H9 (cell line): ENCODE data around the gene RANBP3. TPM values are rescaled to one million over a fixed set of nuclear protein-coding genes. Genes with fewer than 3 reads are reported as not detected.

Experiments used
- DNase-seq: peaks from one replicate; pipeline ENCODE4 v3.0.0-alpha.2; 2017
- H2AFZ ChIP-seq: one replicate; pipeline ENCODE4 v1.6.1; 2013; ENCODE audit warnings: mild to moderate bottlenecking, low read length, control low read depth, moderate library complexity
- H2AK5ac ChIP-seq: 2 replicates; pipeline ENCODE4 v1.6.1; 2013; ENCODE audit warnings: low read length, control low read depth, mixed read lengths; ENCODE audit not compliant: insufficient read length
- H2BK120ac ChIP-seq: one replicate; pipeline ENCODE4 v1.6.1; 2013; ENCODE audit warnings: low read depth, mild to moderate bottlenecking, low read length, control low read depth, inconsistent platforms; ENCODE audit not compliant: poor library complexity, severe bottlenecking
- H2BK12ac ChIP-seq: 2 replicates; pipeline ENCODE4 v1.6.1; 2013; ENCODE audit warnings: low read length, control low read depth, mixed read lengths, low read depth; ENCODE audit not compliant: insufficient read length
- H2BK15ac ChIP-seq: 2 replicates; pipeline ENCODE4 v1.6.1; 2013; ENCODE audit warnings: low read depth, low read length, control low read depth
- H2BK20ac ChIP-seq: one replicate; pipeline ENCODE4 v1.6.1; 2013; ENCODE audit warnings: low read depth, mild to moderate bottlenecking, low read length, control low read depth, inconsistent platforms; ENCODE audit not compliant: poor library complexity, severe bottlenecking
- H2BK5ac ChIP-seq: 2 replicates; pipeline ENCODE4 v1.6.1; 2013; ENCODE audit warnings: low read length, control low read depth, mixed read lengths; ENCODE audit not compliant: insufficient read length
- H3K14ac ChIP-seq: 2 replicates; pipeline ENCODE4 v1.6.1; 2013; ENCODE audit warnings: low read length, control low read depth; ENCODE audit not compliant: insufficient read depth
- H3K18ac ChIP-seq: 2 replicates; pipeline ENCODE4 v1.6.1; 2013; ENCODE audit warnings: low read depth, mild to moderate bottlenecking, mixed read lengths, low read length, control low read depth; ENCODE audit not compliant: insufficient read length
- H3K23ac ChIP-seq: 2 replicates; pipeline ENCODE4 v1.6.1; 2013; ENCODE audit warnings: low read length, control low read depth, mixed read lengths, low read depth; ENCODE audit not compliant: insufficient read length
- H3K23me2 ChIP-seq: 2 replicates; pipeline ENCODE4 v1.6.1; 2013; ENCODE audit warnings: low read depth, mild to moderate bottlenecking, mixed read lengths, low read length, control low read depth; ENCODE audit not compliant: insufficient read length, poor library complexity, severe bottlenecking
- H3K27ac ChIP-seq: 2 replicates; pipeline ENCODE4 v1.5.1; 2013; ENCODE audit warnings: low read length, control low read depth, mixed read lengths, low read depth; ENCODE audit not compliant: insufficient read length
- H3K27me3 ChIP-seq: 2 replicates; pipeline ENCODE4 v1.6.1; 2013; ENCODE audit warnings: low read length, control low read depth, inconsistent platforms; ENCODE audit not compliant: insufficient read depth
- H3K4ac ChIP-seq: 2 replicates; pipeline ENCODE4 v1.6.1; 2013; ENCODE audit warnings: low read depth, mild to moderate bottlenecking, control low read depth, inconsistent platforms, low read length, moderate library complexity
- H3K4me1 ChIP-seq: 2 replicates; pipeline ENCODE4 v1.6.1; 2013; ENCODE audit warnings: low read length, control low read depth, inconsistent platforms; ENCODE audit not compliant: insufficient read depth
- H3K4me2 ChIP-seq: 2 replicates; pipeline ENCODE4 v1.6.1; 2013; ENCODE audit warnings: low read length, control low read depth, mixed read lengths; ENCODE audit not compliant: insufficient read length, insufficient read depth
- H3K56ac ChIP-seq: 2 replicates; pipeline ENCODE4 v1.6.1; 2013; ENCODE audit warnings: low read depth, mild to moderate bottlenecking, mixed read lengths, low read length, control low read depth; ENCODE audit not compliant: insufficient read length
- H3K79me1 ChIP-seq: 2 replicates; pipeline ENCODE4 v1.6.1; 2013; ENCODE audit warnings: low read depth, mild to moderate bottlenecking, moderate library complexity, low read length, control low read depth, inconsistent platforms; ENCODE audit not compliant: insufficient read depth, poor library complexity, severe bottlenecking
- H3K79me2 ChIP-seq: 2 replicates; pipeline ENCODE4 v1.6.1; 2013; ENCODE audit warnings: low read length, control low read depth, inconsistent platforms; ENCODE audit not compliant: insufficient read depth
- H3K9ac ChIP-seq: 2 replicates; pipeline ENCODE4 v1.6.1; 2013; ENCODE audit warnings: low read length, control low read depth, mixed read lengths; ENCODE audit not compliant: insufficient read length; ENCODE audit errors: extremely low read depth
- H3K9me3 ChIP-seq: one replicate; pipeline ENCODE4 v1.6.1; 2013; ENCODE audit warnings: low read depth, low read length, inconsistent platforms; ENCODE audit not compliant: control insufficient read depth
- H3T11ph ChIP-seq: one replicate; pipeline ENCODE4 v1.6.1; 2013; ENCODE audit warnings: mild to moderate bottlenecking, low read length, control low read depth, inconsistent platforms
- H4K20me1 ChIP-seq: one replicate; pipeline ENCODE4 v1.6.1; 2013; ENCODE audit not compliant: control insufficient read depth, insufficient read length, insufficient read depth
- H4K5ac ChIP-seq: 2 replicates; pipeline ENCODE4 v1.6.1; 2013; ENCODE audit warnings: low read depth, mild to moderate bottlenecking, mixed read lengths, low read length, control low read depth; ENCODE audit not compliant: insufficient read length
- H4K8ac ChIP-seq: replicated peaks from 2 replicates; pipeline ENCODE4 v1.6.1; 2013; ENCODE audit warnings: low read length, control low read depth, mixed read lengths, low read depth; ENCODE audit not compliant: insufficient read length
- H4K91ac ChIP-seq: 2 replicates; pipeline ENCODE4 v1.6.1; 2013; ENCODE audit warnings: low read depth, mild to moderate bottlenecking, moderate library complexity, mixed read lengths, low read length, control low read depth; ENCODE audit not compliant: insufficient read length
- H3K27ac Mint-ChIP-seq, 3 experiments: 2 replicates in 2 of 3; 3 replicates in 1 of 3; pipeline ENCODE4 v1.8.0; 2020 to 2021; ENCODE audit warnings: mixed read lengths in 3 of 3, mild to moderate bottlenecking in 1 of 3, moderate library complexity in 1 of 3
- H3K27me3 Mint-ChIP-seq: 2 replicates; pipeline ENCODE4 v1.8.0; 2021; ENCODE audit warnings: low read depth, mild to moderate bottlenecking, moderate library complexity, mixed read lengths
- H3K36me3 Mint-ChIP-seq, 3 experiments: 2 replicates in 2 of 3; 3 replicates in 1 of 3; pipeline ENCODE4 v1.8.0; 2020 to 2021; ENCODE audit warnings: low read depth in 3 of 3, mixed read lengths in 3 of 3; ENCODE audit not compliant: insufficient read depth in 1 of 3
- H3K4me1 Mint-ChIP-seq, 2 experiments: 2 replicates each; pipeline ENCODE4 v1.8.0; 2020; ENCODE audit warnings: mixed read lengths in 2 of 2
- H3K4me3 Mint-ChIP-seq, 2 experiments: 2 replicates in 1 of 2; 3 replicates in 1 of 2; pipeline ENCODE4 v1.8.0; 2020 to 2021; ENCODE audit warnings: mild to moderate bottlenecking in 2 of 2, mixed read lengths in 2 of 2, moderate library complexity in 1 of 2
- H3K9me3 Mint-ChIP-seq, 2 experiments: 2 replicates in 1 of 2; 3 replicates in 1 of 2; pipeline ENCODE4 v1.8.0; 2020; ENCODE audit warnings: mild to moderate bottlenecking in 2 of 2, mixed read lengths in 2 of 2, moderate library complexity in 1 of 2
- CTCF ChIP-seq: fragments of 200-600 bp; sonication (generic); conservative IDR thresholded peaks from 3 replicates; pipeline ENCODE4 v1.8.0; 2021; ENCODE audit warnings: antibody characterized with exemption, mild to moderate bottlenecking
- WGBS: extraction: QIAGEN DNeasy Blood & Tissue Kit; methylation state at CpG from one replicate; pipeline ENCODE4 v1.1.7; 2013; ENCODE audit warnings: missing lambda C conversion rate, low lambda C conversion rate, mixed read lengths; ENCODE audit not compliant: insufficient read length; ENCODE audit errors: extremely low coverage; 5-methylcytosine and 5-hydroxymethylcytosine counted together
- total RNA-seq: library from RNA; stranded (reverse); gene quantifications from 2 replicates; pipeline ENCODE4 v1.2.1, GENCODE V29; 2021

Gene RANBP3
- total RNA-seq, 1 experiment from 2014 or later: 86.5 TPM

GRCh38 chr19:5948752-5949564 lies 29.0 kb downstream of the RANBP3 start:
- Histone ChIP-seq H4K20me1 (no peaks in the 10 kb centered on the region), H3K79me2 (peaks cover 3% of the 10 kb centered on the region; the same call in 1 of the 2 replicates), H3K4me1 (peaks cover 26% of the 10 kb centered on the region), H4K5ac (no peak overlapping the region), H4K91ac (no peak overlapping the region), H2BK12ac (no peak overlapping the region), H3K27me3 (no peaks in the 10 kb centered on the region), H2BK5ac (no peak overlapping the region), H3K14ac (no peak overlapping the region), H3K4me2 (no peak overlapping the region), H3K79me1 (peaks cover 10% of the 10 kb centered on the region), H3K23me2 (no peaks in the 10 kb centered on the region), H3K56ac (no peak overlapping the region), H2BK120ac (no peak overlapping the region), H3K9ac (no peak overlapping the region), H3K27ac (no peak overlapping the region), H3K4ac (no peak overlapping the region), H2BK15ac (no peak overlapping the region), H4K8ac (no peak overlapping the region), H3T11ph (no peak overlapping the region), H2AFZ (no peak overlapping the region), H2BK20ac (no peak overlapping the region), H3K18ac (no peak overlapping the region), H3K23ac (no peak overlapping the region), H2AK5ac (no peak overlapping the region), H3K9me3 (no peaks in the 10 kb centered on the region)
- H3K27ac Mint-ChIP-seq: peak overlapping the region in 2 of 3 experiments; percentile 53 to 65; a peak in 3 of 7 replicates
- H3K4me3 Mint-ChIP-seq: peak overlapping the region in 1 of 2 experiments; percentile 11; a peak in 1 of 5 replicates
- peaks cover 8 to 20% (median 13%) of the 10 kb centered on the region in 3 experiments for H3K36me3 Mint-ChIP-seq
- peaks cover 1% of the 10 kb centered on the region for H3K27me3 Mint-ChIP-seq
- H3K9me3 Mint-ChIP-seq: no peaks in the 10 kb centered on the region
- no peak for DNase-seq
- H3K4me1 Mint-ChIP-seq: peaks cover 67 to 73% of the 10 kb centered on the region in 2 experiments
- no peak for TF ChIP-seq CTCF
- no CpG with 5 or more reads among the region's 13 CpGs for WGBS
